H9 (cell line): ENCODE results near the gene PRRT1B. TPM values are rescaled to one million over a fixed set of nuclear protein-coding genes. Genes with fewer than 3 reads are reported as not detected.

Source experiments
- DNase-seq: peaks from one replicate; pipeline ENCODE4 v3.0.0-alpha.2; 2017
- H2AFZ ChIP-seq: one replicate; pipeline ENCODE4 v1.6.1; 2013; ENCODE audit warnings: mild to moderate bottlenecking, low read length, control low read depth, moderate library complexity
- H2AK5ac ChIP-seq: 2 replicates; pipeline ENCODE4 v1.6.1; 2013; ENCODE audit warnings: low read length, control low read depth, mixed read lengths; ENCODE audit not compliant: insufficient read length
- H2BK120ac ChIP-seq: one replicate; pipeline ENCODE4 v1.6.1; 2013; ENCODE audit warnings: low read depth, mild to moderate bottlenecking, low read length, control low read depth, inconsistent platforms; ENCODE audit not compliant: poor library complexity, severe bottlenecking
- H2BK12ac ChIP-seq: 2 replicates; pipeline ENCODE4 v1.6.1; 2013; ENCODE audit warnings: low read length, control low read depth, mixed read lengths, low read depth; ENCODE audit not compliant: insufficient read length
- H2BK15ac ChIP-seq: 2 replicates; pipeline ENCODE4 v1.6.1; 2013; ENCODE audit warnings: low read depth, low read length, control low read depth
- H2BK20ac ChIP-seq: one replicate; pipeline ENCODE4 v1.6.1; 2013; ENCODE audit warnings: low read depth, mild to moderate bottlenecking, low read length, control low read depth, inconsistent platforms; ENCODE audit not compliant: poor library complexity, severe bottlenecking
- H2BK5ac ChIP-seq: 2 replicates; pipeline ENCODE4 v1.6.1; 2013; ENCODE audit warnings: low read length, control low read depth, mixed read lengths; ENCODE audit not compliant: insufficient read length
- H3K14ac ChIP-seq: 2 replicates; pipeline ENCODE4 v1.6.1; 2013; ENCODE audit warnings: low read length, control low read depth; ENCODE audit not compliant: insufficient read depth
- H3K18ac ChIP-seq: 2 replicates; pipeline ENCODE4 v1.6.1; 2013; ENCODE audit warnings: low read depth, mild to moderate bottlenecking, mixed read lengths, low read length, control low read depth; ENCODE audit not compliant: insufficient read length
- H3K23ac ChIP-seq: 2 replicates; pipeline ENCODE4 v1.6.1; 2013; ENCODE audit warnings: low read length, control low read depth, mixed read lengths, low read depth; ENCODE audit not compliant: insufficient read length
- H3K23me2 ChIP-seq: 2 replicates; pipeline ENCODE4 v1.6.1; 2013; ENCODE audit warnings: low read depth, mild to moderate bottlenecking, mixed read lengths, low read length, control low read depth; ENCODE audit not compliant: insufficient read length, poor library complexity, severe bottlenecking
- H3K27ac ChIP-seq: 2 replicates; pipeline ENCODE4 v1.5.1; 2013; ENCODE audit warnings: low read length, control low read depth, mixed read lengths, low read depth; ENCODE audit not compliant: insufficient read length
- H3K27me3 ChIP-seq: 2 replicates; pipeline ENCODE4 v1.6.1; 2013; ENCODE audit warnings: low read length, control low read depth, inconsistent platforms; ENCODE audit not compliant: insufficient read depth
- H3K4ac ChIP-seq: 2 replicates; pipeline ENCODE4 v1.6.1; 2013; ENCODE audit warnings: low read depth, mild to moderate bottlenecking, control low read depth, inconsistent platforms, low read length, moderate library complexity
- H3K4me1 ChIP-seq: 2 replicates; pipeline ENCODE4 v1.6.1; 2013; ENCODE audit warnings: low read length, control low read depth, inconsistent platforms; ENCODE audit not compliant: insufficient read depth
- H3K4me2 ChIP-seq: 2 replicates; pipeline ENCODE4 v1.6.1; 2013; ENCODE audit warnings: low read length, control low read depth, mixed read lengths; ENCODE audit not compliant: insufficient read length, insufficient read depth
- H3K56ac ChIP-seq: 2 replicates; pipeline ENCODE4 v1.6.1; 2013; ENCODE audit warnings: low read depth, mild to moderate bottlenecking, mixed read lengths, low read length, control low read depth; ENCODE audit not compliant: insufficient read length
- H3K79me1 ChIP-seq: 2 replicates; pipeline ENCODE4 v1.6.1; 2013; ENCODE audit warnings: low read depth, mild to moderate bottlenecking, moderate library complexity, low read length, control low read depth, inconsistent platforms; ENCODE audit not compliant: insufficient read depth, poor library complexity, severe bottlenecking
- H3K79me2 ChIP-seq: 2 replicates; pipeline ENCODE4 v1.6.1; 2013; ENCODE audit warnings: low read length, control low read depth, inconsistent platforms; ENCODE audit not compliant: insufficient read depth
- H3K9ac ChIP-seq: 2 replicates; pipeline ENCODE4 v1.6.1; 2013; ENCODE audit warnings: low read length, control low read depth, mixed read lengths; ENCODE audit not compliant: insufficient read length; ENCODE audit errors: extremely low read depth
- H3K9me3 ChIP-seq: one replicate; pipeline ENCODE4 v1.6.1; 2013; ENCODE audit warnings: low read depth, low read length, inconsistent platforms; ENCODE audit not compliant: control insufficient read depth
- H3T11ph ChIP-seq: one replicate; pipeline ENCODE4 v1.6.1; 2013; ENCODE audit warnings: mild to moderate bottlenecking, low read length, control low read depth, inconsistent platforms
- H4K20me1 ChIP-seq: one replicate; pipeline ENCODE4 v1.6.1; 2013; ENCODE audit not compliant: control insufficient read depth, insufficient read length, insufficient read depth
- H4K5ac ChIP-seq: 2 replicates; pipeline ENCODE4 v1.6.1; 2013; ENCODE audit warnings: low read depth, mild to moderate bottlenecking, mixed read lengths, low read length, control low read depth; ENCODE audit not compliant: insufficient read length
- H4K8ac ChIP-seq: replicated peaks from 2 replicates; pipeline ENCODE4 v1.6.1; 2013; ENCODE audit warnings: low read length, control low read depth, mixed read lengths, low read depth; ENCODE audit not compliant: insufficient read length
- H4K91ac ChIP-seq: 2 replicates; pipeline ENCODE4 v1.6.1; 2013; ENCODE audit warnings: low read depth, mild to moderate bottlenecking, moderate library complexity, mixed read lengths, low read length, control low read depth; ENCODE audit not compliant: insufficient read length
- H3K27ac Mint-ChIP-seq, 3 experiments: 2 replicates in 2 of 3; 3 replicates in 1 of 3; pipeline ENCODE4 v1.8.0; 2020 to 2021; ENCODE audit warnings: mixed read lengths in 3 of 3, mild to moderate bottlenecking in 1 of 3, moderate library complexity in 1 of 3
- H3K27me3 Mint-ChIP-seq: 2 replicates; pipeline ENCODE4 v1.8.0; 2021; ENCODE audit warnings: low read depth, mild to moderate bottlenecking, moderate library complexity, mixed read lengths
- H3K36me3 Mint-ChIP-seq, 3 experiments: 2 replicates in 2 of 3; 3 replicates in 1 of 3; pipeline ENCODE4 v1.8.0; 2020 to 2021; ENCODE audit warnings: low read depth in 3 of 3, mixed read lengths in 3 of 3; ENCODE audit not compliant: insufficient read depth in 1 of 3
- H3K4me1 Mint-ChIP-seq, 2 experiments: 2 replicates each; pipeline ENCODE4 v1.8.0; 2020; ENCODE audit warnings: mixed read lengths in 2 of 2
- H3K4me3 Mint-ChIP-seq, 2 experiments: 2 replicates in 1 of 2; 3 replicates in 1 of 2; pipeline ENCODE4 v1.8.0; 2020 to 2021; ENCODE audit warnings: mild to moderate bottlenecking in 2 of 2, mixed read lengths in 2 of 2, moderate library complexity in 1 of 2
- H3K9me3 Mint-ChIP-seq, 2 experiments: 2 replicates in 1 of 2; 3 replicates in 1 of 2; pipeline ENCODE4 v1.8.0; 2020; ENCODE audit warnings: mild to moderate bottlenecking in 2 of 2, mixed read lengths in 2 of 2, moderate library complexity in 1 of 2
- CTCF ChIP-seq: fragments of 200-600 bp; sonication (generic); conservative IDR thresholded peaks from 3 replicates; pipeline ENCODE4 v1.8.0; 2021; ENCODE audit warnings: antibody characterized with exemption, mild to moderate bottlenecking
- WGBS: extraction: QIAGEN DNeasy Blood & Tissue Kit; methylation state at CpG from one replicate; pipeline ENCODE4 v1.1.7; 2013; ENCODE audit warnings: missing lambda C conversion rate, low lambda C conversion rate, mixed read lengths; ENCODE audit not compliant: insufficient read length; ENCODE audit errors: extremely low coverage; 5-methylcytosine and 5-hydroxymethylcytosine counted together
- total RNA-seq: library from RNA; stranded (reverse); gene quantifications from 2 replicates; pipeline ENCODE4 v1.2.1, GENCODE V29; 2021

Gene PRRT1B
- total RNA-seq, 1 experiment from 2014 or later = 1.0 TPM

GRCh38 chr9:131505012-131505411 lies 40.3 kb upstream of the PRRT1B start:
- H4K5ac ChIP-seq = no peak overlapping the region
- no peak for TF ChIP-seq CTCF

More at GRCh38 chr9:131505012-131505411, 40.3 kb upstream of the PRRT1B start:
- Histone ChIP-seq H3K27ac (no peak overlapping the region), H3K4ac (no peak overlapping the region), H3K23me2 (peaks cover 9% of the 10 kb centered on the region), H2BK20ac (no peak overlapping the region), H3T11ph (no peak overlapping the region), H2AFZ (no peak overlapping the region), H2BK5ac (no peak overlapping the region), H4K91ac (no peak overlapping the region), H2BK120ac (no peak overlapping the region), H3K56ac (no peak overlapping the region), H3K4me2 (no peak overlapping the region), H3K9ac (no peak overlapping the region), H3K18ac (no peak overlapping the region), H2BK12ac (no peak overlapping the region), H3K79me1 (no peaks in the 10 kb centered on the region), H3K79me2 (no peaks in the 10 kb centered on the region), H3K9me3 (no peaks in the 10 kb centered on the region), H3K4me1 (no peaks in the 10 kb centered on the region), H4K8ac (no peak overlapping the region), H3K14ac (no peak overlapping the region), H4K20me1 (peaks cover 2% of the 10 kb centered on the region), H3K23ac (no peak overlapping the region), H3K27me3 (no peaks in the 10 kb centered on the region), H2AK5ac (no peak overlapping the region), H2BK15ac (no peak overlapping the region)
- Mint-ChIP-seq H3K27ac (no peak overlapping the region; a peak in 2 of 7 replicates), H3K9me3 (no peaks in the 10 kb centered on the region), H3K36me3 (peaks cover 8 to 44% (median 42%) of the 10 kb centered on the region in 3 experiments; a peak in 6 of 7 replicates), H3K4me1 (peaks cover 34 to 50% of the 10 kb centered on the region in 2 experiments), H3K27me3 (peaks cover 7% of the 10 kb centered on the region), H3K4me3 (no peak overlapping the region; a peak in 2 of 5 replicates)
- no CpG with 5 or more reads among the region's 8 CpGs for WGBS
- no peak for DNase-seq
